Spleen (tissue), 7 donors: ENCODE data around the gene TMEM217.

Experiments
- POLR2A ChIP-seq, 3 donors: fragments of 450-650 bp; IDR thresholded peaks; one replicate each; pipeline ENCODE4 v1.5.1; 2017; ENCODE audit warnings: antibody characterized with exemption in 3 of 3, mild to moderate bottlenecking in 1 of 3
- POLR2AphosphoS5 ChIP-seq, 3 donors: sonication (generic); formaldehyde crosslinking; IDR thresholded peaks; one replicate each; pipeline ENCODE4 v1.5.1; 2017; ENCODE audit warnings: antibody characterized with exemption in 3 of 3
- TF ChIP-seq, protein P1 (sequence below), 11 experiments: fragments of 200-600 bp in 7 of 11; fragments of 450-650 bp in 4 of 11; sonication (generic) in 4 of 11; IDR thresholded peaks in 8 of 11; conservative IDR thresholded peaks in 3 of 11; 1 replicate in 7 of 11; 2 replicates in 4 of 11; pipeline versions ENCODE4 v1.4.0 to v1.8.0; 2016 to 2021; ENCODE audit warnings: antibody characterized with exemption in 11 of 11, inconsistent platforms in 4 of 11, mild to moderate bottlenecking in 1 of 11
- donor health status: DM: no; HTN: no; CAD: no; lungs with moderate emphysema.
- donor health status: DM: no; HTN: no; CAD: no.
- donor health status: DM: no; HTN: no; CAD: no.

DNA sequence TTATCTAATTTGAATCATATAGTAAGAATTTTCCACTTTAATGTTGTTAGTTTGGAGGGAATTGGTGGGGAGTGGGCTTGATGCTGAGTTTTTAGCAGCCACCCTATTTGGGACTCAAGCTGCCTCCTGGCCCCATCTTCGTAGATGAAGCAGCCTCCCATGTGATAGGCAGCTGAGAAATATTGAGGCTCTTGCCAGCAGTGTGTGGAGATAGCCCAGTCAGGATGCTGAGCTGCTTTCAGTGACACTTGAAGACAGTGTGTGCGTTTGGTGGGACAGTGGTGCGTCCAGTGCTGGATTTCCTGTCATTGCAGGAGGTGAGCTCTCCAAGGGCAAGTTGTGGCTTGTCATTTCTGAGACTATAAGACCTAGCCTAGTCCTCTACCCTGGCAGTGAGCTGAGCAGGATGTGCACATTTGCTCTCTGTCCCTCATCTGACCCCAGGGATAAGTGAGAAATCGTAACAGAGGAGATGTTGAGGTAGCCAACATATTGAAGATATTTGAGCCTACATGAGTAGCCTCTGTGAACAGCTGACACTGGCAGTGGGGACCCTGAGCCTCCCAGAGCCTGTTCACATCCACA, 48.0 kb upstream of the TMEM217 start:
- TF ChIP-seq, protein P1, sequence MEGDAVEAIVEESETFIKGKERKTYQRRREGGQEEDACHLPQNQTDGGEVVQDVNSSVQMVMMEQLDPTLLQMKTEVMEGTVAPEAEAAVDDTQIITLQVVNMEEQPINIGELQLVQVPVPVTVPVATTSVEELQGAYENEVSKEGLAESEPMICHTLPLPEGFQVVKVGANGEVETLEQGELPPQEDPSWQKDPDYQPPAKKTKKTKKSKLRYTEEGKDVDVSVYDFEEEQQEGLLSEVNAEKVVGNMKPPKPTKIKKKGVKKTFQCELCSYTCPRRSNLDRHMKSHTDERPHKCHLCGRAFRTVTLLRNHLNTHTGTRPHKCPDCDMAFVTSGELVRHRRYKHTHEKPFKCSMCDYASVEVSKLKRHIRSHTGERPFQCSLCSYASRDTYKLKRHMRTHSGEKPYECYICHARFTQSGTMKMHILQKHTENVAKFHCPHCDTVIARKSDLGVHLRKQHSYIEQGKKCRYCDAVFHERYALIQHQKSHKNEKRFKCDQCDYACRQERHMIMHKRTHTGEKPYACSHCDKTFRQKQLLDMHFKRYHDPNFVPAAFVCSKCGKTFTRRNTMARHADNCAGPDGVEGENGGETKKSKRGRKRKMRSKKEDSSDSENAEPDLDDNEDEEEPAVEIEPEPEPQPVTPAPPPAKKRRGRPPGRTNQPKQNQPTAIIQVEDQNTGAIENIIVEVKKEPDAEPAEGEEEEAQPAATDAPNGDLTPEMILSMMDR (IDR thresholded peaks at IDR 0.05 in 8 of 11, conservative IDR thresholded peaks at IDR 0.05 in 3 of 11): no peak
- TF ChIP-seq POLR2AphosphoS5 (IDR thresholded peaks at IDR 0.05) (no peak), POLR2A (IDR thresholded peaks at IDR 0.05) (no peak)
